B cell (primary cell): ENCODE measurements around the gene NDUFS6.

ENCODE experiments used
- EZH2 ChIP-seq: IDR thresholded peaks from 2 replicates; pipeline ENCODE4 v1.6.1; 2012; ENCODE audit warnings: borderline replicate concordance, low read depth, mild to moderate bottlenecking, moderate library complexity, low read length; ENCODE audit not compliant: insufficient read depth, poor library complexity, severe bottlenecking
- TF ChIP-seq, protein P1 (sequence below): fragments of 200-600 bp; IDR thresholded peaks from one replicate; pipeline ENCODE4 v1.8.0; 2022; ENCODE audit warnings: antibody characterized with exemption, mild to moderate bottlenecking

GRCh38 chr5:1834721-1835429 lies 33.7 kb downstream of the NDUFS6 start:
- TF ChIP-seq, protein P1, sequence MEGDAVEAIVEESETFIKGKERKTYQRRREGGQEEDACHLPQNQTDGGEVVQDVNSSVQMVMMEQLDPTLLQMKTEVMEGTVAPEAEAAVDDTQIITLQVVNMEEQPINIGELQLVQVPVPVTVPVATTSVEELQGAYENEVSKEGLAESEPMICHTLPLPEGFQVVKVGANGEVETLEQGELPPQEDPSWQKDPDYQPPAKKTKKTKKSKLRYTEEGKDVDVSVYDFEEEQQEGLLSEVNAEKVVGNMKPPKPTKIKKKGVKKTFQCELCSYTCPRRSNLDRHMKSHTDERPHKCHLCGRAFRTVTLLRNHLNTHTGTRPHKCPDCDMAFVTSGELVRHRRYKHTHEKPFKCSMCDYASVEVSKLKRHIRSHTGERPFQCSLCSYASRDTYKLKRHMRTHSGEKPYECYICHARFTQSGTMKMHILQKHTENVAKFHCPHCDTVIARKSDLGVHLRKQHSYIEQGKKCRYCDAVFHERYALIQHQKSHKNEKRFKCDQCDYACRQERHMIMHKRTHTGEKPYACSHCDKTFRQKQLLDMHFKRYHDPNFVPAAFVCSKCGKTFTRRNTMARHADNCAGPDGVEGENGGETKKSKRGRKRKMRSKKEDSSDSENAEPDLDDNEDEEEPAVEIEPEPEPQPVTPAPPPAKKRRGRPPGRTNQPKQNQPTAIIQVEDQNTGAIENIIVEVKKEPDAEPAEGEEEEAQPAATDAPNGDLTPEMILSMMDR: no peak
- no peak for TF ChIP-seq EZH2
